ENCODE measurements around the gene SMURF1. TPM values are rescaled to one million over a fixed set of nuclear protein-coding genes. Genes with fewer than 3 reads are reported as not detected.
A peak's percentile ranks its signal among the peaks of the same experiment; 100 is the strongest.

Gene SMURF1
- total and polyA plus RNA-seq, 2 donors (not counting 1 experiment from before 2014, with no cell fraction given), result 17.2 to 18.7 TPM

DNA sequence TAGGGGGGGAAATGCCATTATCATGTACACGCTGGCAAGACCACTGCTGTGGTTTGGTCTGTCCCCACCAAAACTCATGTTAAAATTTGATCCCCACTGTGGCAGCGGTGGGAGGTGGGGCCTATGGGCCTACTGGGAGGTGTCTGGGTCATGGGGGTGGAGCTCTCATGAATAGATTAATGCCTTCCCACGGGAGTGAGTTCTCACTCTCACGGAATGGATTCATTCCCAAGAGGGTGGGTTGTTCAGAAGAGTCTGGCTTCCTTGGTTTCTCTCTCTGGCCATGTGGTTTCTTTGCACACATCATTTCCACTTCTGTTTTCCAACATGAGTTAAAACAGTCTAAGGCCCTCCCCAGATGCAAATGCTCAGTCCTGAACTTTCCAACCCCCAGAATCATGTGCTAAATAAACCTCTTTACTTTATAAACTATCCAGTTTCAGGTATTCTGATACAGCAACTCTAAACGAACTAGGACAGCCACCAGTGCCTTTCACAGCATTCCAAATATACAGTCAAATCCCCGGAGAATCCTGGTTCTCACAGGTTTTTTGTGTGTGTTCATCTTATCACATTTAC is 44.3 kb downstream of the SMURF1 start:
- H4K20me1 ChIP-seq (ENCODE audit: control insufficient read depth, extremely low read depth, insufficient read depth, low read length), result no peaks in the 10 kb centered on the region
- H3K27ac ChIP-seq (ENCODE audit: insufficient read depth, low read length), result peak overlapping the region; percentile 66
- H3K4me1 ChIP-seq (ENCODE audit: control insufficient read depth, extremely low read depth, insufficient read depth, low read length), result peaks cover 19% of the 10 kb centered on the region
- no peaks in the 10 kb centered on the region for H3K36me3 ChIP-seq (ENCODE audit: control insufficient read depth, insufficient read depth, low read length)
- H3K4me2 ChIP-seq (ENCODE audit: extremely low read depth, insufficient read depth, low read length), result no peak overlapping the region
- no peaks in the 10 kb centered on the region for H3K9me3 ChIP-seq (ENCODE audit: control insufficient read depth, insufficient read depth, low read depth, low read length)
- H3K9ac ChIP-seq (ENCODE audit: insufficient read depth, low read length), result no peak overlapping the region
- no peak overlapping the region for H2AFZ ChIP-seq (ENCODE audit: low read length)
- no peak for TF ChIP-seq EZH2 (IDR thresholded peaks at IDR 0.05; ENCODE audit: low read length, missing control alignments)
- TF ChIP-seq, protein P1, sequence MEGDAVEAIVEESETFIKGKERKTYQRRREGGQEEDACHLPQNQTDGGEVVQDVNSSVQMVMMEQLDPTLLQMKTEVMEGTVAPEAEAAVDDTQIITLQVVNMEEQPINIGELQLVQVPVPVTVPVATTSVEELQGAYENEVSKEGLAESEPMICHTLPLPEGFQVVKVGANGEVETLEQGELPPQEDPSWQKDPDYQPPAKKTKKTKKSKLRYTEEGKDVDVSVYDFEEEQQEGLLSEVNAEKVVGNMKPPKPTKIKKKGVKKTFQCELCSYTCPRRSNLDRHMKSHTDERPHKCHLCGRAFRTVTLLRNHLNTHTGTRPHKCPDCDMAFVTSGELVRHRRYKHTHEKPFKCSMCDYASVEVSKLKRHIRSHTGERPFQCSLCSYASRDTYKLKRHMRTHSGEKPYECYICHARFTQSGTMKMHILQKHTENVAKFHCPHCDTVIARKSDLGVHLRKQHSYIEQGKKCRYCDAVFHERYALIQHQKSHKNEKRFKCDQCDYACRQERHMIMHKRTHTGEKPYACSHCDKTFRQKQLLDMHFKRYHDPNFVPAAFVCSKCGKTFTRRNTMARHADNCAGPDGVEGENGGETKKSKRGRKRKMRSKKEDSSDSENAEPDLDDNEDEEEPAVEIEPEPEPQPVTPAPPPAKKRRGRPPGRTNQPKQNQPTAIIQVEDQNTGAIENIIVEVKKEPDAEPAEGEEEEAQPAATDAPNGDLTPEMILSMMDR (conservative IDR thresholded peaks at IDR 0.05 in 1 of 2, IDR thresholded peaks at IDR 0.05 in 1 of 2; ENCODE audit: low read depth in 1 of 2, low read length in 2 of 2), result no peak
- DNase-seq (ENCODE audit: low read depth in 2 of 2), result no peak
- H3K79me2 ChIP-seq (ENCODE audit: control insufficient read depth, insufficient read depth, low read length), result peaks cover 75% of the 10 kb centered on the region
- H3K4me3 ChIP-seq (replicated peaks in 1 of 4; ENCODE audit: control extremely low read depth in 1 of 4, insufficient read depth in 1 of 4, low read depth in 3 of 4, low read length in 4 of 4), result no peak overlapping the region
- no peaks in the 10 kb centered on the region for H3K27me3 ChIP-seq (ENCODE audit: control insufficient read depth, insufficient read depth, low read length)

DNA sequence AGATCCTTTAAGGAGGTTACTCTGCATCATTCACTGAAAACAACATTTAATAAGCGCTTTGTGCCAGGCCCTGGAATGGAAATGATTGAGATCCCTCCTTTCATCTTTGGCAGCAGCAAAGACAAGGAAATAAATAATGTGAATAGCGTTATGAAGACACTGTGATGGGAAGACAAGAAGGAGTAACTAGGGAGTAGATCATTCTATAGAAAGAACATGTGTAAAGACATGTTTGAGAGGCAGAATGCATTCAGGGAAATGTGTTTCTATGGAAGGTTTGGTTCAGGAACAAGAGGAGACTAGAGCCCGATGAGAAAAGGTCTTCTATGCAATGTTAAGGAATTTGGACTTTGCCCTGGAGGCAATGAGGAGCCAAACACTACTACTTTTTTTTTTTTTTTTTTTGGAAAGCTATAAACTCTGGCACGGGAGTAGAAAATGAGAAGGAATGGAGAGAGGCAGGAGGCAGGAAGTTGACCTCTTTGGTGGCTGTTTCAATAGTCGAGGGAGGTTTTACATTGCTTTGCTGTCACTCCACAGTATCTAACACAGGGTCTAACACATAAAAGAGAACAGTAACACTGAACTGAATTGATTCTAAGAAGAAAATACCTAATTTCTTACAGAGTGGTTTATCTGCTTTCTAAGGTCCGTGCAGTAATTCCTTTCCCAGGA is 44.9 kb downstream of the SMURF1 start:
- no peak overlapping the region for H2AFZ ChIP-seq (ENCODE audit: low read length)
- H3K79me2 ChIP-seq (ENCODE audit: control insufficient read depth, insufficient read depth, low read length), result peaks cover 77% of the 10 kb centered on the region
- H3K9ac ChIP-seq (ENCODE audit: insufficient read depth, low read length), result no peak overlapping the region
- no peaks in the 10 kb centered on the region for H3K27me3 ChIP-seq (ENCODE audit: control insufficient read depth, insufficient read depth, low read length)
- no peak overlapping the region for H3K4me3 ChIP-seq (replicated peaks in 1 of 4; ENCODE audit: control extremely low read depth in 1 of 4, insufficient read depth in 1 of 4, low read depth in 3 of 4, low read length in 4 of 4)
- DNase-seq (ENCODE audit: low read depth in 2 of 2), result peak in 1 of 2 donors; percentile 58
- peak overlapping the region; percentile 67 for H3K4me2 ChIP-seq (ENCODE audit: extremely low read depth, insufficient read depth, low read length)
- H3K27ac ChIP-seq (ENCODE audit: insufficient read depth, low read length), result peak overlapping the region; percentile 66
- no peaks in the 10 kb centered on the region for H4K20me1 ChIP-seq (ENCODE audit: control insufficient read depth, extremely low read depth, insufficient read depth, low read length)
- no peaks in the 10 kb centered on the region for H3K36me3 ChIP-seq (ENCODE audit: control insufficient read depth, insufficient read depth, low read length)
- no peak for TF ChIP-seq EZH2 (IDR thresholded peaks at IDR 0.05; ENCODE audit: low read length, missing control alignments)
- TF ChIP-seq, protein P1 (conservative IDR thresholded peaks at IDR 0.05 in 1 of 2, IDR thresholded peaks at IDR 0.05 in 1 of 2; ENCODE audit: low read depth in 1 of 2, low read length in 2 of 2), result no peak
- peaks cover 16% of the 10 kb centered on the region for H3K4me1 ChIP-seq (ENCODE audit: control insufficient read depth, extremely low read depth, insufficient read depth, low read length)
- no peaks in the 10 kb centered on the region for H3K9me3 ChIP-seq (ENCODE audit: control insufficient read depth, insufficient read depth, low read depth, low read length)

DNA sequence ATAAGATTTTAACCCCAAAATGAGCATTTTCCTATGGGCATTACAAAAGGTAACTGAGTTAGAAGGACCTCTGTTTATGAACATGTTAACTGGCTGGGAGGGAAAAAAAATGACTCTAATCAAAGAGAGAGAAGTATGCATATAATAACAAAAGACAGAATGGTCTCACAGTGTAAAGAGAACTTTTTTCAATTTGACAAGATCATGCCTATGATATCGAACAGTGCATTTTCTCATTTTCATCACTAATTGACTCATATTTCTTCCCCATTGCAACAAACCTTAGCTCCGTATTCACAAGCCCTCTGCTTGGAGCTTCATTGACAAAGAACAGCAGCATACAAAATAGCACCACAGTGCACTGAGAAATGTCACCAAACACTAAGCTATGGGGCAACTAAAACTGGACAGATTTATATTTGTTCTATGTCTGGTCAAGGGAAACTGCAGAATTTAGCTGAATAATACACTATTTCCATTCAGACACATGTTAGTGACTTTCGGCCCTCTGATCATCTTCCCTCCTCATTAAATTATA is 45.6 kb downstream of the SMURF1 start:
- peak overlapping the region; percentile 66 for H3K27ac ChIP-seq (ENCODE audit: insufficient read depth, low read length)
- TF ChIP-seq EZH2 (IDR thresholded peaks at IDR 0.05; ENCODE audit: low read length, missing control alignments), result no peak
- TF ChIP-seq, protein P1 (conservative IDR thresholded peaks at IDR 0.05 in 1 of 2, IDR thresholded peaks at IDR 0.05 in 1 of 2; ENCODE audit: low read depth in 1 of 2, low read length in 2 of 2), result no peak
- no peaks in the 10 kb centered on the region for H3K9me3 ChIP-seq (ENCODE audit: control insufficient read depth, insufficient read depth, low read depth, low read length)

More for the DNA sequence above, 45.6 kb downstream of the SMURF1 start:
- H3K4me3 ChIP-seq (replicated peaks in 1 of 4; ENCODE audit: control extremely low read depth in 1 of 4, insufficient read depth in 1 of 4, low read depth in 3 of 4, low read length in 4 of 4), result no peak overlapping the region
- no peak overlapping the region for H2AFZ ChIP-seq (ENCODE audit: low read length)
- peaks cover 16% of the 10 kb centered on the region for H3K4me1 ChIP-seq (ENCODE audit: control insufficient read depth, extremely low read depth, insufficient read depth, low read length)
- H3K36me3 ChIP-seq (ENCODE audit: control insufficient read depth, insufficient read depth, low read length), result no peaks in the 10 kb centered on the region
- no peak for DNase-seq (ENCODE audit: low read depth in 2 of 2)
- H3K79me2 ChIP-seq (ENCODE audit: control insufficient read depth, insufficient read depth, low read length), result peaks cover 80% of the 10 kb centered on the region
- peak overlapping the region; percentile 67 for H3K4me2 ChIP-seq (ENCODE audit: extremely low read depth, insufficient read depth, low read length)
- H3K9ac ChIP-seq (ENCODE audit: insufficient read depth, low read length), result no peak overlapping the region
- H4K20me1 ChIP-seq (ENCODE audit: control insufficient read depth, extremely low read depth, insufficient read depth, low read length), result no peaks in the 10 kb centered on the region
- no peaks in the 10 kb centered on the region for H3K27me3 ChIP-seq (ENCODE audit: control insufficient read depth, insufficient read depth, low read length)
